Thoracic aorta (tissue), 2 donors: ENCODE results near the gene CELF6. TPM values are rescaled to one million over a fixed set of nuclear protein-coding genes. Genes with fewer than 3 reads are reported as not detected.

Experiments
- ATAC-seq: fragments of 150-250 bp; one replicate; pipeline ENCODE4 v1.8.0; 2017; ENCODE audit warnings: low read depth; ENCODE audit not compliant: insufficient number of reproducible peaks, low FRiP score
- DNase-seq: peaks from one replicate; pipeline ENCODE4 v3.0.0-alpha.2; 2020; ENCODE audit warnings: low spot score
- H3K27ac ChIP-seq, 2 donors: fragments of 200-600 bp; sonication (generic); 1 replicate in 1 of 2; 2 replicates in 1 of 2; pipeline ENCODE4 v1.5.1; 2016; ENCODE audit warnings: mild to moderate bottlenecking in 2 of 2, moderate library complexity in 2 of 2
- H3K27me3 ChIP-seq: fragments of 200-600 bp; sonication (generic); replicated peaks from 2 replicates; pipeline ENCODE4 v1.6.0; 2016; ENCODE audit warnings: mild to moderate bottlenecking; ENCODE audit not compliant: insufficient read depth
- H3K36me3 ChIP-seq: fragments of 200-600 bp; sonication (generic); one replicate; pipeline ENCODE4 v1.5.1; 2016
- H3K4me1 ChIP-seq, 2 donors: fragments of 200-600 bp; sonication (generic); 1 replicate in 1 of 2; 2 replicates in 1 of 2; pipeline versions ENCODE4 v1.5.1 to v1.6.0; 2016; ENCODE audit warnings: low read depth in 2 of 2, mild to moderate bottlenecking in 1 of 2; ENCODE audit not compliant: control insufficient read depth in 1 of 2
- H3K4me3 ChIP-seq: fragments of 200-600 bp; sonication (generic); 2 replicates; pipeline ENCODE4 v1.5.1; 2016; ENCODE audit warnings: mild to moderate bottlenecking
- H3K9me3 ChIP-seq: fragments of 200-600 bp; sonication (generic); 2 replicates; pipeline ENCODE4 v1.5.1; 2016
- total RNA-seq, 2 donors: library from RNA; depleted of rRNA; stranded (reverse); fragments of >200 nt; gene quantifications; one replicate each; pipeline versions ENCODE4 v1.1.0 to v1.2.3, GENCODE V29; 2016
- TF ChIP-seq, protein P1 (sequence below): fragments of 200-600 bp; sonication (generic); IDR thresholded peaks from one replicate; pipeline ENCODE4 v1.5.1; 2019; ENCODE audit warnings: antibody characterized with exemption

The CELF6 gene
- total RNA-seq, 2 donors from 2014 or later = 2.3 to 4.1 TPM

DNA sequence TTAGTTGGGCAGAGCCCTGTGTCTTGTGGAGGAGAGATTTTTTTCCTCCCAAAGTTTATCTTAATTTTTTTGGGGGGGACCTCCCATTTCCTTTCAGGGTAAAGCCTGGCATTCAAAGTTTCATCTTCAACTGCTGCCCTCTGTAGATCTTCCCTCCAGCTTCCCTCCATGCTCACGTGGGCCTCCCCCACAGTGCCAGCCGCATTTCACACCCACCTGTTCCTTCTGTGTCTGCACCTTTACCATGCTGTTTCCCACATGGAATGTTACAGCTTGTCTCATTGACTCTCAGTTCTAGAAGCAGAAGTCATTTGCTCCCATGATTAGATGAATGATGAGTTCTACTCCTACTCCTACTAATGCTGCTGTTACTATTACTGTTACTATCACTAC lies 6.5 kb downstream of the CELF6 start:
- DNase-seq = no peak
- TF ChIP-seq, protein P1, sequence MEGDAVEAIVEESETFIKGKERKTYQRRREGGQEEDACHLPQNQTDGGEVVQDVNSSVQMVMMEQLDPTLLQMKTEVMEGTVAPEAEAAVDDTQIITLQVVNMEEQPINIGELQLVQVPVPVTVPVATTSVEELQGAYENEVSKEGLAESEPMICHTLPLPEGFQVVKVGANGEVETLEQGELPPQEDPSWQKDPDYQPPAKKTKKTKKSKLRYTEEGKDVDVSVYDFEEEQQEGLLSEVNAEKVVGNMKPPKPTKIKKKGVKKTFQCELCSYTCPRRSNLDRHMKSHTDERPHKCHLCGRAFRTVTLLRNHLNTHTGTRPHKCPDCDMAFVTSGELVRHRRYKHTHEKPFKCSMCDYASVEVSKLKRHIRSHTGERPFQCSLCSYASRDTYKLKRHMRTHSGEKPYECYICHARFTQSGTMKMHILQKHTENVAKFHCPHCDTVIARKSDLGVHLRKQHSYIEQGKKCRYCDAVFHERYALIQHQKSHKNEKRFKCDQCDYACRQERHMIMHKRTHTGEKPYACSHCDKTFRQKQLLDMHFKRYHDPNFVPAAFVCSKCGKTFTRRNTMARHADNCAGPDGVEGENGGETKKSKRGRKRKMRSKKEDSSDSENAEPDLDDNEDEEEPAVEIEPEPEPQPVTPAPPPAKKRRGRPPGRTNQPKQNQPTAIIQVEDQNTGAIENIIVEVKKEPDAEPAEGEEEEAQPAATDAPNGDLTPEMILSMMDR = no peak

DNA sequence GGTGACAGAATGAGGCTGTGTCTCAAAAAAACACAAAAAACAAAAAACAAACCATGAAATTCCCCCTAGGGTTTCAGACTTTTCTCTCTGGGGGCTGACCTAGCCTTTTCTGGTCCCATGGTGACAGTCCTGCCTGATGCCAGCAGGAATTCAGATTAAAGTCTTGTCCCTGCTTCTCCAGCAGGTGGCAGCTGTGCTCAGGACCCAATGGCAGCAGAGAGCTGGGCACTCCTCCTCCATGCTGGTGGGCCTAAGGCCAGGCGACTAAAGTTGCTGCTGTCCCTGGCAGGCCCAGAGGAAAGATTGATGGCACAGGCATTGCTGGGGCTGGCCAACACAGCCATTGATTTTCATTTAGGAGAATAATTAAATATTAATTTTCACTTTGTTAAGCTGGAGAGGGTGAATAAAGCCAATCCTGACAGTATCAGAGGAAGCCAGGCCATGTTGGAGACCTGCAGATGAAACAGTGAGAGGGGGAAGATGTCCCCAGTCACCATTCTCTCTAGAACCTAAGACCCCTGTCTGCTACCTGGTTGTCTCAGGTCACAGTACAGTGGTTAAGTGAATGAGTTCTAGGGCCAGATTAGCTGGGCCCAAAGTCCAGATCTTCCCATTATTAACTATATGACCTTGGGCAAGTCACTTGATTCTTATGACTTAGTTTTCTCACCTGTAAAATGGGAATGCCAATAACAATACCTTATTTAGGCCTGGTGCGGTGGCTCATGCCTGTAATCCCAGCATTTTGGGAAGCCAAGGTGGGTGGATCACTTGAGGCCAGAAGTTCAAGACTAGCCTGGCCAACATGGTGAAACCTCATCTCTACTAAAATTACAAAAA lies 7.1 kb downstream of the CELF6 start:
- H3K27ac ChIP-seq = no peak overlapping the region
- no peaks in the 10 kb centered on the region for H3K9me3 ChIP-seq
- H3K27me3 ChIP-seq = no peaks in the 10 kb centered on the region
- no peaks in the 10 kb centered on the region for H3K4me1 ChIP-seq
- H3K4me3 ChIP-seq = no peak overlapping the region
- no peak for DNase-seq
- TF ChIP-seq, protein P1 = peak; percentile 45
- H3K36me3 ChIP-seq = no peaks in the 10 kb centered on the region
- ATAC-seq = no peak

More for the DNA sequence above, 6.5 kb downstream of the CELF6 start:
- Histone ChIP-seq H3K9me3 (no peaks in the 10 kb centered on the region), H3K27me3 (no peaks in the 10 kb centered on the region), H3K36me3 (no peaks in the 10 kb centered on the region), H3K4me1 (no peaks in the 10 kb centered on the region), H3K4me3 (no peak overlapping the region), H3K27ac (no peak overlapping the region)
- ATAC-seq = no peak

DNA sequence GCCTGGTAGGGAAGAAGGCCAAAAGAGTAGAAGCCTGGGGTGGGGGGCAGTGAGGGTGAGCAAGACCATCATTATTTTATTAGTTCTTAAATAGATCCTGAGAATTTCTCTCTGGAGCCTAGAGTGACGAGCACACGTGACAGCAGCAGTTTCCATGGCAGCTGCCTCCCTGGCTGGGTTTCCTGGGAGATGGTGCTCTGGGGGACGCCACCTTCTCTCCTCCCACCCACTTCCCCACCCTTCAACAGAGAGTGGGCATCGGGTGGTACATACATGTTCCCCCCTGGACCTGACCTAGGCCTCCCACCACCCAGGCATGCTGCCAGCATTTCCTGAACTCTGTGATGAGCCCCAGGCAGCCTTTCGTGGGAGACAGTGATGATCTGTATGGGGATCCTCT lies 12.9 kb downstream of the CELF6 start:
- DNase-seq (no peak), ATAC-seq (no peak)
- Histone ChIP-seq H3K27me3 (no peaks in the 10 kb centered on the region), H3K4me1 (no peaks in the 10 kb centered on the region), H3K4me3 (no peak overlapping the region), H3K9me3 (no peaks in the 10 kb centered on the region), H3K36me3 (no peaks in the 10 kb centered on the region), H3K27ac (no peak overlapping the region)
- TF ChIP-seq, protein P1 = no peak

DNA sequence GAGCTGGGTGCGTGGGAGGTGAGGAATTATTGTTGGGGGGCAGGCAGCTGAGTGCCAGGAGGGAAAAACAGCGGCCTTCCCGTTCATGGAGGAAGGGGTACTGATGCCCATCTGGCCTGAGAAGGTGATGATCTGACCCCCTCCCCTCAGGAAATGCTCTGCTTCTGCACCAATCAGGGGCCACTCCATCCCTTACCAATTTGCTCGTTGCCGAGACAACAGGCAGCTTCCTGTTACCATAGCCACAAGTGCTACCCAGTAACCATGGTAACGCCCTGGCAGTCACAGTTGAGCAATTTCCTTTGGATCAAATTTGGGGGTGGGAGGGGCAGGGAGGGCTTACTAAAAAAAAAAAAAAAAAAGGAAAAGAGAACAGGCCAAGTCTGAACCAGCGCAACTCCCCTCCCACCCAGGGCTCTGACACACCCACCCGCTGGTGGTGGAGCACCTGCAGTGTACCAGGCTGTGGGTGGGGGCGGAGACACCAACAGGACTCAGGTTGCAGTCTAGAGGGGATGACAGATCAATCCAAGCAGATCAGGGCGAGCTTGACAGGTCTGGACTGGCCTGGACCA lies 13.7 kb downstream of the CELF6 start:
- DNase-seq (no peak), ATAC-seq (no peak)
- Histone ChIP-seq H3K9me3 (no peaks in the 10 kb centered on the region), H3K27ac (no peak overlapping the region), H3K4me3 (no peak overlapping the region), H3K36me3 (no peaks in the 10 kb centered on the region), H3K4me1 (no peaks in the 10 kb centered on the region), H3K27me3 (no peaks in the 10 kb centered on the region)
- TF ChIP-seq, protein P1 = no peak

DNA sequence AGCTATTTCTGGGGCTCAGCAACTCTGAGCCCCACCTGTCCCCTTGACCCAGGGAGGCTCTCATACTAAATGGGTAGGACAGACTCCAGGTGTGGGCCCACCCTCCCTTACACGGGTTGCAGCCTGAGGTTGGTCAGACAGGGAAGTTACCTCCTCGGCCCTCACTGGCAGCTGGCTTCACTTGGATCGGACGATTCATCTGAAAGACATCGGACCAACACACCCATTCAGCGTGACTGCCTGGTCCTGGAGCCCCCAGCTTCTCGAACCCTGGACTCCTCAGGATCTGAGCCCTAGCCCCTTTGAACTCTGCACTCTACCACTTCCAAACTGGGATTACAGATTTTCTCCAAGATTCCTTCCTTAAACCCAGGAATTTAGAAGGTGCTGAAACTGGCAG lies 15.4 kb downstream of the CELF6 start:
- no peaks in the 10 kb centered on the region for H3K36me3 ChIP-seq
- H3K27ac ChIP-seq = no peak overlapping the region
- H3K27me3 ChIP-seq = no peaks in the 10 kb centered on the region
- TF ChIP-seq, protein P1 = no peak
- H3K9me3 ChIP-seq = no peaks in the 10 kb centered on the region
- no peak for DNase-seq
- no peak for ATAC-seq
- no peaks in the 10 kb centered on the region for H3K4me1 ChIP-seq
- no peak overlapping the region for H3K4me3 ChIP-seq
